Lung microvascular endothelial cell (primary cell): ENCODE data around the gene TGFBR3L. TPM values are rescaled to one million over a fixed set of nuclear protein-coding genes. Genes with fewer than 3 reads are reported as not detected.

Source experiments
- DNase-seq, 2 donors: peaks; one replicate each; pipeline versions ENCODE4 v3.0.0 to v3.0.0-alpha.2; 2010; ENCODE audit warnings: low read depth in 2 of 2
- total RNA-seq: library from RNA; depleted of rRNA; stranded (reverse); fragments of >200 nt; gene quantifications from 2 replicates; pipeline ENCODE4 v1.2.1, GENCODE V29; 2014

TGFBR3L gene
- total RNA-seq, 1 donor from 2014 or later, result not detected

DNA sequence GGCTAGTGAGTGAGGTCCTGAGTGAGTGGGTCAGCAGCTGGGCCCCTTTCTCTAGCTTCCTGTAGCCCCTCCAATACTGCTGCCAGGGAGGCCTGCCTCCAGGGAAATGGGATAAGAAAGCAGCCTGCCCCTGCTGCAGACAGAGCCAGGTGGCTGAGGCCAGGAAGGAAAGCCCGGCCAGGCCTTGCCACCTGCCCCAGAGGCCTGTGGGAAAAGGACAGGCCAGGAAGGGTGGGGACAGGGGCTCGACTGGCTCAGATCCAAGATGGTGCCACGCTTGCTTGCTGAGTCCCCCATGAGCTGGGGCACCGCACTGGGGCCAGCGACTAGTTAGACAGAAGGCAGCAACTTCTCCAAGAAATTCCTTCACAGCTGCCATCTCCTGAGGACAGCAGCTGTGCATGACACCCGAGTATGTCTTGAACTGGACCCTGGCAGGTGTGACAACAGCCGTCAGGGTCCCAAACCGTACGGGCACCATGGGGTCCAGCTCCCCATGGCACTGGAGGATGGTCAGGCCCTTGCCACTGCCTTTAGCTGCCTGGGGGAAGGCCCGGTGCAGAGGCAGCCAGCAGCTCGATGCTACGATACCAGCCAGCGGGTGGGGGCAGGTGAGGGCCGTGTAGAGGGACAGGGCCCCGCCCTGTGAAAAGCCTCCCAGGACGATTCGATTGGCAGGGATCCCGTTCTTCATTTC lies 35.4 kb upstream of the TGFBR3L start:
- DNase-seq, result no peak

DNA sequence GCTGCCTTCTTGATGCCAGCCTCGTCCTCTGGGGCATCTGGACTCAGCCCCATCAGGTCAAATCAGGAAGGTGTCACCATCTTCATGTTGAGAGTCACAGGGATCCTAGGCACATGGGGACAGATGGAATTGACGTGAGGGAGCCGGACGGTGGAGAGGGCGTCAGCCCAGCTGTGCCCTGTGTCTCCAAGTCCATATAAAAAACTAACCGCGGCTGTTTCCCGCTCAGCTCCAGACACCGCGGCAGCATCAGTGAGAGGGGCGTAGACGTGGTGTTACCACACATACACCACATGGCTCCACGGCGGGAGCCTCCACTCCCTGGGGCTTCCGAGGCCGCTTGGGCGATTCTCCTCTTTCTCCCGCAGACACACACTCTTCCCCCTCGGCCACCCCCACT lies 34.8 kb upstream of the TGFBR3L start:
- no peak for DNase-seq

DNA sequence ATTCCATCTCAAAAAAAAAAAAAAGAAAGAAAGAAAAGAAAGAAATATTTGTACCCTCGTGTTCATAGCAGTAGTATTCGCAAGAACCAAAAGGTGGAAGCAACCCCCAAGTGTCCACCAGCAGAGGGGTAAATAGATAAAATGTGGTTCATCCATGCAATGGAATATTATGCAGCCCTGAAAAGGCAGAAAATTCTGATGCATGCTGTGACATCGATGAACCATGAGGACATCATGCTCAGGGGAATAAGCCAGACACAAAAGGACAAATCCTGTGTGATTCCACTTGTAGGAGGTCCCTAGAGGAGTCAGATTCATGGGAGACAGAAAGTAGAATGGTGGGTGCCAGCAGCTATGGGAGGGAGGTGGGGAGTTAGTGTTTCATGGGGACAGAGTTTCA lies 32.7 kb upstream of the TGFBR3L start:
- DNase-seq, result no peak

DNA sequence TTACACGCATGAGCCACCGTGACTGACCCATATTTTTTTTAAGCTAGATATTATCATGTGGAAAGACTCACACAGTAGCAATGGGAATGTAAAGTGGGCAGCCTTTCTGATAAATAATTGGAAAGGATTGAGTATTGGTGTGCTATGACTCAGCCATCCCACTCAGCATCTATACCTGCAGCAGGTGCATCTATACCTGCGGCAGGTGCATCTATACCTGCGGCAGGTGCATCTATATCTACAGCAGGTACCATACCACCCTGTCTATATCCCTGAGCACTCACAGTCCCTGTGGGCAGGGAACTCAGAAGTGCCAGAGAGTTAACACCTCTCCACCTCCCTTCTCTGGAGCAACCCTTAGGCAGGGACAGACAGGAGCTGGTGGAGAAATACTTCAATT lies 31.5 kb upstream of the TGFBR3L start:
- no peak for DNase-seq

DNA sequence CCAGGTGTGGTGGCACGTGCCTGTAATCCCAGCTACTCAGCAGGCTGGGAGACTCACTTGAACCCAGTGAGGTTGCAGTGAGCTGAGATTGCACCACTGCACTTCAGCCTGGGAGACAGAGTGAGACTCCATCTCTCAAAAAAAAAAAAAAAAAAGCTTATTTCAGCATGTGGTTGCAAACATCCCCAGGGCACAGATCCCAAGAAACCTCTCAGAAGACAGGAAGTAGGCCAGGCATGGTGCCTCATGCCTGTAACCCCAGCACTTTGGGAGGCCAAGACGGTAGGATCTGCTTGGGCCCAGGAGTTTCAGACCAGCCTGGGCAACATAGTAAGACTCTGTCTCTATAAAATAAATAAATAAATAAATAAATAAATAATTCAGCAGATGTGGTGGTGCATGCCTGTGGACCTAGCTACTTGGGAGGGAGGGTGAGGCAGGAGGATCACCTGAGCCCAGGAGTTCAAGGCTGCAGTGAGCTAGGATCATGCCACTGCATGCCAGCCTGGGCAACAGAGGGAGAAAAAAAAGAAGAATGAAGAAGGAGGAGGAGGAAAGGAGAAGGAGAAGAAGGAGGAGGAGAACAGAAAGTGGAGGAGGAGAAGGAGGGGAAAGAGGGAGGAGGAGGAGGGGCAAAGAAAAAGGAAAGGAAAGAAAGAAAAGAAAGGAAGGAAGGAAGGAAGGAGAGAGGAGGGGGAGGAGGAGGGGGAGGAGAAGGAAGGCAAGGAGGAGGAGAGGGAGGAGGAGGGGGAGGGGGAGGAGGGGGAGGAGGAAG lies 30.6 kb upstream of the TGFBR3L start:
- DNase-seq, result no peak

- DNase-seq, result no peak
Measured at GRCh38 chr19:7885818-7886217, 28.8 kb upstream of the TGFBR3L start.

DNA sequence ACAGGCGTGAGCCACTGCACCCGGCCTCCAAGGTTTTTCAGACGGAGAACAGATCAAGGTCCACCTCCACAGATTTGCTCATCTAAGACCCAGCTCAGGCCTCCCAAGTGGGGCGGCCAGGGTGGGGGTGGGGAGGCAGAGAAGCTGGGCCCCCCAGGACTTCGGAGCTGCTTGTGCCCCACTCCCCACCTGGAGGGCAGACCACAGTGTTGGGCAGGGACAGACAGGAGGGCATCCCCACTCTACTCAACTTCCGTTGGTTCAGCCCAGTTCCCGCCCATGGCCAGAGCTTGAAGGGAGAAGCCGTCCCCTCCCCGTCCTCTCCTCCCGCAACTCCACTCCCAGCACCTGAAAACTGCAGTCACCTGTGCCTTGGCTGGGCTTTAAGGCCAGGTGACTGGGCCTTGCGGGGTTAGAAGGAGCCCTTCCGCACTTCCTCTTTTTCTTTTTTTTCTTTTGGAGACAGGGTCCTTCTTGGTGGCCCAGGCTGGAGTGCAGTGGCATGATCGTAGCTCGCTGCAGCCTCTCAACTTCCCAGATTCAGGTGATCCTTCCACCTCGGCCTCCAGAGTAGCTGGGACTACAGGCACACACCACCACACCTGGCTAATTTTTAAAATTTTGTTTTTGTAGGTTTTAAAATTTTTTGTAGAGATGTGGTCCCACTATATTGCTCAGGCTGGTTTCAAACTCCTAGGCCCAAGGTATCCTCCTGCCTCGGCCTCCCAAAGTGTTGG lies 27.1 kb upstream of the TGFBR3L start:
- DNase-seq, result no peak

GRCh38 chr19:7888145-7888825 lies 26.3 kb upstream of the TGFBR3L start, which contains the start of gene LRRC8E:
Gene LRRC8E (plus strand): TSS chr19:7888510. CDS start chr19:7895604, 7,094 bp downstream.
- DNase-seq, result peak; percentile 35 to 41

GRCh38 chr19:7888826-7889217 lies 25.8 kb upstream of the TGFBR3L start:
- no peak for DNase-seq

DNA sequence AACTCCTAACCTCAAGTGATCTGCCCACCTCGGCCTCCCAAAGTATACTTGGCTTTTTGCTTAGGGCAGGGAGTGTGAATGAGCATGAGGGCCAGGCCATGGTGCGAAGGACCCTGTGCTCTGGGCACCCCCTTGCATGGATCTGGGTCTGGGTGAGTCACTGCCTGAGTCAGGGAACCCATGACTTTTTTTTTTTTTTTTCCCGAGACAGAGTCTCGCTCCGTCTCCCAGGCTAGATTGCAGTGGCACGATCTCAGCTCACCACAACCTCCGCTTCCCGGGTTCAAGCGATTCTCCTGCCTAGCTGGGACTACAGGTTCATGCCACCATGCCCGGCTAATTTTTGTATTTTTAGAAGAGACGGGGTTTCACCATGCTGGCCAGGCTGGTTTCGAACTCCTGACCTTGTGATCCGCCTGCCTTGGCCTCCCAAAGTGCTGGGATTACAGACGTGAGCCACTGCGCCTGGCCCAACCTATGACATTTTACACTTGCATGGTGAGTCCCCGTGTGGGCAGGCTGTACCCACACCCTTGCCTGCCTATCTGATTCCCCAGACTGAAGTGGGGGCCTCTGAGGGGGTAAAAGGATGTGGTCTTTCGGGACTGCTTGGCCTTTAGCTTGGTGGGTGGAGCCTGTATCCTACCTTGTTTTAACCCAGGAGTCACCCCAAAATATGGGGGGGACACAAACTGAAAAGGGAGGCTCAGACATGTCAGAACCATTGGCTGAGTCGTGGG lies 21.1 kb upstream of the TGFBR3L start:
- peak in 1 of 2 donors; percentile 45 for DNase-seq

GRCh38 chr19:7894612-7895309 lies 19.9 kb upstream of the TGFBR3L start:
- DNase-seq, result no peak

DNA sequence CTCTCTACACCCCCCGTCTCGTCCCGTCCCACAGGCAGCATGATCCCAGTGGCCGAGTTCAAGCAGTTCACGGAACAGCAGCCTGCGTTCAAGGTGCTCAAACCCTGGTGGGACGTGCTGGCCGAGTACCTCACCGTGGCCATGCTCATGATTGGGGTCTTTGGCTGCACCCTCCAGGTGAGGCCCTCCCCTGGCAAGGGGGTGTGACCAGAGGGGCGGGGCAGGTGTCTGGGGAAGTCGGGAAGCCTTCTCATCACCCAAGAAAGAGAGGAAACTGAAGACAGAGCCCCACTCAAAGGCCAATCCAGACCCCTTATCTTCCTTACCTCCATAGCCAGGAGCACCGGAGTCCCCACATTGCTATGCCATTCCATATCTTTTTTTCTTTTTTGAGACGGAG lies 19.1 kb upstream of the TGFBR3L start:
- DNase-seq, result no peak

- DNase-seq, result no peak
Measured at GRCh38 chr19:7897292-7897691, 17.3 kb upstream of the TGFBR3L start.

DNA sequence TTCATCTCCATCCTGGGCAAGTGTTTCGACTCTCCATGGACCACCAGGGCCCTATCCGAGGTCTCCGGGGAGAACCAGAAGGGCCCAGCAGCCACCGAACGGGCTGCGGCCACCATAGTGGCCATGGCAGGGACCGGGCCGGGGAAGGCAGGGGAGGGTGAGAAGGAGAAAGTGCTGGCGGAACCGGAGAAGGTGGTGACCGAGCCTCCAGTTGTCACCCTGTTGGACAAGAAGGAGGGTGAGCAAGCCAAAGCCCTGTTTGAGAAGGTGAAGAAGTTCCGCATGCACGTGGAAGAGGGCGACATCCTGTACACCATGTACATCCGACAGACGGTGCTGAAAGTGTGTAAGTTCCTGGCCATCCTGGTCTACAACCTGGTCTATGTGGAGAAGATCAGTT lies 15.7 kb upstream of the TGFBR3L start:
- DNase-seq, result no peak

DNA sequence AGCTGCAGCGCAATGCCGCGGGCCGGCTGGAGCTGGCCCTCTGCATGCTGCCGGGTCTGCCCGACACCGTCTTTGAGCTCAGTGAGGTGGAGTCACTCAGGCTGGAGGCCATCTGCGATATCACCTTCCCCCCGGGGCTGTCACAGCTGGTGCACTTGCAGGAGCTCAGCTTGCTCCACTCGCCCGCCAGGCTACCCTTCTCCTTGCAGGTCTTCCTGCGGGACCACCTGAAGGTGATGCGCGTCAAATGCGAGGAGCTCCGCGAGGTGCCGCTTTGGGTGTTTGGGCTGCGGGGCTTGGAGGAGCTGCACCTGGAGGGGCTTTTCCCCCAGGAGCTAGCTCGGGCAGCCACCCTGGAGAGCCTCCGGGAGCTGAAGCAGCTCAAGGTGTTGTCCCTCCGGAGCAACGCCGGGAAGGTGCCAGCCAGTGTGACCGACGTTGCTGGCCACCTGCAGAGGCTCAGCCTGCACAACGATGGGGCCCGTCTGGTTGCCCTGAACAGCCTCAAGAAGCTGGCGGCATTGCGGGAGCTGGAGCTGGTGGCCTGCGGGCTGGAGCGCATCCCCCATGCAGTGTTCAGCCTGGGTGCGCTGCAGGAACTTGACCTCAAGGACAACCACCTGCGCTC lies 14.8 kb upstream of the TGFBR3L start:
- no peak for DNase-seq

GRCh38 chr19:7900401-7900870 lies 14.2 kb upstream of the TGFBR3L start:
- no peak for DNase-seq

DNA sequence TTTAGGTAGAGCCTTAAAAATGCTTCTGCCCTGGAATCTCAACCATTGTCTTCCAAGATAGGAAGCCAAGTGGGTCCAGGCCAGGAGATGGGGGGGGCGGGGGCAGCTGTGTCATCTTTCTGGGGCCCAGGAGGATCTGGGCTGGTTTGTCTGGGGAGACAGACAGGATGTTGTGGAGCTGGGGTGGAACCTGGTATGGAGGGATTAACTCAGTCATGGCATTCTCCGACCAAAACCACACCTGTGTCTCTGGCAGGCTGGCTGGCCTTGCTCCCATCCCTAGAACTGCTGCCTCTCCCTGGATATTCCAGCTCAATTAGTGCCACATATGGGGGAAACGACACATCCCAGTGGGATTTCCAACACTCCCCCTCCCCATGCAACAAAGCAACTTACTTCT lies 13.7 kb upstream of the TGFBR3L start:
- no peak for DNase-seq

DNA sequence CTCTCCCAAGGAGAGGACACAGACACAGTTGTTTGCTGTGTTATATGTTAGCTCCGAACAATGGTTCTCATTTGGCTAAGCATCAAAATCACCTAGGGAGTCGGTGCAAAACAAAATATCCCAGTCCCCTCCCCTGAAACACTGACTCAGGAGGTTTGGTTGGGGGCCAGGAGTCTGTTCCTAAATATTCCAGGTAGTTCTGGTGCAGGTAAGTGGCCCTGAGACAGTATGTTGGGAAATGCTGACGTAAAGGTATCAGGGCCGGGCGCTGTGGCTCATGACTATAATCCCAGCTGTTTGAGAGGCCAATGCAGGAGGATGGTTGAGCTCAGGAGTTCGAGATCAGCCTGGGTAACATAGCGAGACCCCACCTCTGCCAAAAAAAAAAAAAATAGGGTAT lies 13.3 kb upstream of the TGFBR3L start:
- DNase-seq, result no peak

GRCh38 chr19:7902796-7903243 lies 11.8 kb upstream of the TGFBR3L start:
- DNase-seq, result no peak
